Femur (tissue), 1 donor: ENCODE measurements around the gene FAM9C.
"Not testable (repeated sequence)": the region's sequence is repeated elsewhere in the genome, so short reads cannot be mapped to it uniquely, and the experiment has no call there.

Experiments used
- DNase-seq: peaks from one replicate; pipeline ENCODE4 v3.0.0-alpha.2; 2017

The FAM9C gene

DNA sequence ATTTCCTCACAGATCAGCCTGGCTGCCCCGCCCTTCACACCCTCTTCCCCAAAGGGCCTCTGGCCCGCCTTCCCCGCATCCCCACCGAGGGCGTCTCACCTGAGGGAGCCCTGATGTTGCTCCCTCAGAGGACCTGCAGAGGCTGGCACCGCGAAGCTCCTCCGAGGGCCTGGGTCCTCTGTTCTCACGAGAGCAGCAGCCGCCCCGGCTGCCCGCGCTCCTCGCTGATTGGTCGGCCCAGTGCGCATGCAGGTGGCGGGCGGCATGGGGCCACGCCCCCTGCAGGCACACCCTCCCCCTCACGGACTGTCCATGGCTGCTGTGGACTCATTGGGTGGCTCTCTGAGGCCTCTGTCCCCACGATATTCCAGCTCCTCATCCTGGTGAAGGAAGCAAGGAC, at the start of gene FAM9C:
TSS of gene FAM9C (minus strand) at position 180 of the 400 bp plus-strand sequence. CDS start 831 bp downstream, outside the sequence.
- DNase-seq: no peak

- no peak for DNase-seq
Observed at GRCh38 chrX:13093529-13094140, 49.2 kb upstream of the FAM9C start.

DNA sequence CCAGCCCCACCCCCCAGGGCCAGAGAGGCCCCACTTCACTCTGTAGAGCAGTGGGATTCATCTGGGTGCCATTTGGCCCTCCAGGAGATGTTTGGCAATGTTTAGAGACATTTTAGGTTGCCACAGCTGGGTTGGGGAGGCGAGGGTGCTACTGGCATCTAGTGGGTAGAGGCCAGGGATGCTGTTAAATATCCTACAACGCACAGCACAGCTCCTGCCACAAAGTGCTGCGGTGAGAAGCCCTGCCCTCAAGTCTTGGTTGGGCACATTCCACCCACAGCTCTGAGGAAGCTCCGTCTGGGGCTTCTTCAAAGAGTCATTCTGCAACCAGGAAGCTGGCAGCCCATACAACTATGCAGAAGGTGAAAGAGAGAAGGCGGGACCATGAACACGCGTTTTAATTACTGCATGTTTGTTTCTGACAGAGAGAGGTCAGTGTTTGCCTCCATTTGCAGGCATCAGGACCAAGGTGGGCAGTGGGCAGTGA, 48.1 kb upstream of the FAM9C start:
- DNase-seq: peak; percentile 47

GRCh38 chrX:13091111-13091765, 46.8 kb upstream of the FAM9C start:
- no peak for DNase-seq

- no peak for DNase-seq
Observed at GRCh38 chrX:13090339-13091110, 46.1 kb upstream of the FAM9C start.

- no peak for DNase-seq
Observed at GRCh38 chrX:13090027-13090338, 45.6 kb upstream of the FAM9C start.

DNA sequence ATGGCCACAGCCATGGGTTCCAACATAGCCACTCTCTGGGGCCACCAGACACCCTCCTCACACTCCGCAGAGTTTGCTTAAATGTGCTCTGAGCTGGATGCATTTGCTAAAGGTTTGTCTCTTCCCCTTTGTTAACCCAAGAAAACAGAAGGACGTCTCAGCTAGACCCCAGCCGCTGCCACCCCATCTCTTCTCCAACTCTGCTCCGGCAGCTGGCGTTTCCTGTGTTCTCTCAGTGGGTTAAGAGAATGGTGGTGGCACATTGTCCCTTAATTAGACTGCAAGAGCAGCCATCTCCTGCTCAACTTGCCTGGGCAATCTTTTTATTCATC, 43.7 kb upstream of the FAM9C start:
- no peak for DNase-seq

GRCh38 chrX:13087322-13088155, 43.1 kb upstream of the FAM9C start:
- no peak for DNase-seq

GRCh38 chrX:13086793-13087321, 42.4 kb upstream of the FAM9C start:
- not testable (repeated sequence) for DNase-seq

DNA sequence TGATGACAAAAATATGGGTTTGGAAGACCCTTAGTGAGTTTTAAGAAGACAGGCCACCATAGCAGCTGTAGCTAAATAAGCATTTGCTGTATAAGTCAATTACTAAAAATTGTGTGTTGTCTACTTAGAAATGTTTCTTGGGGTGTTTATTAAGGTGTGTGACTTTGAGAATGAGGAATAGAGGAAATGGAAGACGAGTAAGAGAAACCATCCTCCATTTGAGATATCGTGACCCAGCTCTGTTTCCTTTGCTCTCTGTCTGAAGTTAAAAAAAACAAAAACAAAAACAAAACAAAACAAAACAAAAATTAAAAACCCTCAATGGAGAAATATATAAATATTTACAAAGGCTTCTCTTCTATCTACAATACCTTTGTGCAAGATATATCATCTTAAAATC, 41.7 kb upstream of the FAM9C start:
- no peak for DNase-seq

DNA sequence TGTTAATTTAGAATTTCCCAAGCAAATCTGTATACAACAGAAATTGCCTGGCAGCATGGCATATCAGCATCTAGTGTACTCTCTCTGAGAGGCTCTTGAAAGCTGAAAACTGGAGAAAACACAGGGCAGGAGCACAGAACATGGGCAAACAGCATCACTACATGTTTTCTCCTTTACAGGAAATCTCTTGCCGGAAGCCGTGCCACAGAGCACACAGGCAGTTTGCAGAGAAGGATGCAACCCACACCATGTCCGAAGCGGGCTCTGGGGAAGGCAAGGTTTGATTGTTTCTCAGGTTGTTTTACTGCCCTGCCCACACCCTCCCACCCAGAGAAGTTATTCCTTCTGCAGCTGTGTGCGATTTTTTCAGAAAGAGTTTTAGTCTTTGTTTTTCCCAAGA, 41.1 kb upstream of the FAM9C start:
- no peak for DNase-seq

- DNase-seq: no peak
Observed at GRCh38 chrX:13084611-13085010, 40.2 kb upstream of the FAM9C start.

DNA sequence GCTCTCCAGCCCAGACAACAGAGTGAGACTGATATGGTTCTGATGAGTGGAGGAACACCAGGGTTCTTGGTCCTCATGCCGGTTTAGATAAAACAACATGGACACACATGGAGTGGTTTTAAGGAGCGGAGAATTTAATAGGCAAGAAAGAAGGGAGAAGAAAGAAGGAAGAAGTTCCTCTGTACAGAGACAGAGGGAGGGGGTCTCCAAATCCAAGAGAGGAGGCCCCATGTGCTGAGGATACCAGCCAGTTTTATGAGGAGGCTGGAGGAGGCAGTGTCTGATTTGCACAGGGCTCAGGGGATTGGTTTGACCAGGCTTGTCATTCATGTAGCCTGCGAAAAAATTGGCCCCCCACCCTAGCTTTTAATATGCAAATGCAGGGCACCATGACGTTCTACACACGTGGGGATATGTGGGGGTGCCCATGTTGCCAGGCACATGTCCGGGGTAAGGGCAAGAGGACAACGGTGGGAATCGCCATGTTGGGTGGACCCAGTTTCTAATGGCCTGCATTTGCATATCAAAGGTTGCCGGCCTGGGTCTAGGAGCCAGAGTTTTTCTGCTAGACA, 39.4 kb upstream of the FAM9C start:
- not testable (repeated sequence) for DNase-seq

DNA sequence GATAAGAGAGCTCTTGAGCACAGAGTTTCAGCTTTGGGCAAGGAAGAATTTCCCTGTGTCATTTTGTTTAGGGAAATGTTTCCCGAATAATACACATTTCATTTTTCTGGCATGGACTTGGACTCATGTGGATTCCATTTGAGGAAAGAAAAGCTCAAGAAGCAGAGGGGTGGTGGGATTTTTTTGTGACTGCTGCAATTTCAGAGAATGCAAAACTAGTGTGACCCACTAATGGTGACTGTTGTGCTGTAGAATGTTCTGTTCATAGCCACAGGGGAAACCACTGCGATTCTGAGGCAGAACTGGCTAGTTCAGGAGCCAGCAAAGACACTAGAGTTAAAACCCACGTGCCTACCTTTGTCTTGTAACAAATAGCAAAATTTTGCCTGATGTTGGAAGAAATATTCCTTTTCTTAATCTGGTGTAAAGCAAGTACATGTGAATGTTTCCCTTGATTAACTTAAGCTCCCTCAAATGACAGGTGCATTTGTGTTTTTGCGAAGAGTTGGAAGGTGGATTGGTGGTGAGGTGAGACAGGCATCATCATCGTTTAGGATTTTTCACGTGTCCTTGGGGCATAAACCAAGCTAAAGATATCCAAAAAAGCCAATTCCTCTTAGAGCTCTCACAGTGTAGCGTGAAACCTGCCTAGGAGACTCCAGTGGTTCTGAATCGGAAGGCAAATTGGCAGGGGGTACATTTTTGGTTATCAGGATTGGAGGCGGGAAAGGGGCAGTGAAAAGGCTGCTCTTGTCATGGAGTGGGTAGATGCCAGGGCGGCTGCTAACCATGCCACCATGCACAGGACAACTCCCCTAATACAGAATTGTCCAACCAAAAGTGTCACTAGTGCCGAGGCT, 38.0 kb upstream of the FAM9C start:
- DNase-seq: no peak

- DNase-seq: no peak
Observed at GRCh38 chrX:13081395-13082205, 37.2 kb upstream of the FAM9C start.

DNA sequence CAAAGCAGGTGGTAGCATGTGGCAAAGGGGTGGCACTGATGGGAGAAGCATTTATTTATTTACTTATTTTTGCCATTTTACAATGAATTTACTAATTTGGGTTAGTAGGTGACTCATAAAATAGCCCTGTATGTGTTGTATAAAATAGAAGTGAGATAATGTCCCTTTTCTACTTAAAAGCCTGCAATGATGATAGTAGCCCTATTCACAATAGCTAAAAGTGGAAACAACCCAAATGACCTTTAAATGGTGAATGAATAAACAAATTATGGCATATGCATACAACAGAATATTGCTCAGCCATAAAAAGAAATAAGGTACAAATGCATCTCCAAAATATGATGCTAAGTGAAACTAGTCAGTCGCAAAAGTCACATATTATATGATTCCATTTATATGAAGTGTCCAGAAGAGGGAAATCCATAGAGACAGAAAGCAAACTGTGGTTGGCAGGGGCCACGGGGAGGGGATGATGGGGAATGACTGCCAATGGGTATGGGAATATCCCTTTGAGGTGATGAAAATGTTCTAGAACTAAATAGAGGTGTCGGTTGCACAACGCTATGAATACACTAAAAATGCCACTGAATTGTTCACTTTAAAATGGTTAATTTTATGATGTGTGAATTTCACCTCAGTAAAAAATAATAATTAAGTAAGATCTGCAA, 35.8 kb upstream of the FAM9C start:
- DNase-seq: no peak

DNA sequence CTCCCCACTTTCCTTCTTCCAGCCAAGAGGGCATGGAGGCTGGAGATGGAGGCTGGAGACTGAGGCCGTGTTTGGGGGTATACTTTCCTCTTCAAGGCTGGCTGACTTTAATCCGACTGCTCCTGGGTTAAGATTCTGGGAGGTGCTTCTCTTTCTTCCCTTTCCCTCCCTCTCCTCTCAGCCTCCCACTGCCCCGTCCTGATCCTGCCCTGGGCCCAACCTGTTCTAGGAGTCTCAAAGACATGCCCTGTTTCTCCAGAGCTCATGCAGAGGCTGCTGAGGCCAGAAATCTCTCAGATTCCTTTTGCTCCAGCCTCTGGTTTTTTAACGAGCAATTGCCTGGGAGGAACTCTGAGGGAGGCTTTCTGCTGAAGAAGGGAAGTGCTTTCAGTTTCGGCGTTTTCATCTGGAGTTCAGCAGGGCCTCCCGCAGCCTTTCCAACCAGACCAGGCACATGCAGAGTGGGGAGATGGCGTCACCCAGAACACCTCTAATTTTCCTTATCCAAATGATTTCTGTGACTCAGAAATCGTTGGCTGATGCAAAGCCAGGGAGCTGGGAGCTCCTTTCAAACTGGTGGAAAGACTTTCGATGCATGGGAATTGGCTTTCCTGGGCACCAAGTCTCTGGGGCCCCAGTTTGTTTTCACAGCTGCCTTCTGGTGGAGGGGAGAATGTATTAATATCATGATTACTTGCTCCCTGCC, 34.5 kb upstream of the FAM9C start:
- DNase-seq: peak; percentile 55

GRCh38 chrX:13077168-13077567, 32.7 kb upstream of the FAM9C start:
- no peak for DNase-seq

- no peak for DNase-seq
Observed at GRCh38 chrX:13076176-13076961, 31.9 kb upstream of the FAM9C start.
